ENCODE results near the gene FBF1. TPM values are rescaled to one million over a fixed set of nuclear protein-coding genes. Genes with fewer than 3 reads are reported as not detected.

The FBF1 gene
- total RNA-seq, 2 donors from 2014 or later, result 18.9 to 31.3 TPM

- WGBS, result 41% methylated on average over 14 of the region's 14 CpGs
- no peaks in the 10 kb centered on the region for H3K9me3 ChIP-seq
- no peak for TF ChIP-seq POLR2A (IDR thresholded peaks at IDR 0.05)
- TF ChIP-seq CTCF (IDR thresholded peaks at IDR 0.05), result no peak
- no peak for TF ChIP-seq POLR2AphosphoS5 (IDR thresholded peaks at IDR 0.05)
- no peaks in the 10 kb centered on the region for H3K36me3 ChIP-seq
- peak; percentile 50 for DNase-seq (ENCODE audit: low spot score)
- no peaks in the 10 kb centered on the region for H3K27me3 ChIP-seq (replicated peaks; ENCODE audit: insufficient read depth)
- intact Hi-C loops (cut with DNase I), result no loop called here
- H3K27ac ChIP-seq, result peak overlapping the region; percentile 59 to 64
- no peak overlapping the region for H3K4me3 ChIP-seq
- peaks cover 14% of the 10 kb centered on the region for H3K4me1 ChIP-seq (replicated peaks)
These were observed 31.6 kb downstream of the FBF1 start for GRCh38 chr17:75909051-75909811.

GRCh38 chr17:75908201-75908600 lies 32.6 kb downstream of the FBF1 start:
- H3K36me3 ChIP-seq, result no peaks in the 10 kb centered on the region
- DNase-seq (ENCODE audit: low spot score), result no peak
- H3K27me3 ChIP-seq (replicated peaks; ENCODE audit: insufficient read depth), result no peaks in the 10 kb centered on the region
- H3K9me3 ChIP-seq, result no peaks in the 10 kb centered on the region
- intact Hi-C loops (cut with DNase I), result no loop called here
- 67% methylated on average over 6 of the region's 6 CpGs for WGBS
- no peak overlapping the region for H3K4me3 ChIP-seq
- H3K27ac ChIP-seq, result no peak overlapping the region
- TF ChIP-seq CTCF (IDR thresholded peaks at IDR 0.05) (no peak), POLR2AphosphoS5 (IDR thresholded peaks at IDR 0.05) (no peak), POLR2A (IDR thresholded peaks at IDR 0.05) (no peak)
- peaks cover 17% of the 10 kb centered on the region for H3K4me1 ChIP-seq (replicated peaks)

- intact Hi-C loops (cut with DNase I), result no loop called here
- Histone ChIP-seq H3K4me1 (replicated peaks) (peaks cover 17% of the 10 kb centered on the region), H3K4me3 (no peak overlapping the region), H3K27me3 (replicated peaks; ENCODE audit: insufficient read depth) (no peaks in the 10 kb centered on the region), H3K9me3 (no peaks in the 10 kb centered on the region), H3K27ac (no peak overlapping the region), H3K36me3 (peaks cover 5 to 8% of the 10 kb centered on the region in 2 donors)
- WGBS, result 86% methylated on average over 10 of the region's 10 CpGs
- no peak for DNase-seq (ENCODE audit: low spot score)
- TF ChIP-seq CTCF (IDR thresholded peaks at IDR 0.05), result no peak
- no peak for TF ChIP-seq POLR2AphosphoS5 (IDR thresholded peaks at IDR 0.05)
- no peak for TF ChIP-seq POLR2A (IDR thresholded peaks at IDR 0.05)
These were observed 34.5 kb downstream of the FBF1 start for GRCh38 chr17:75906143-75906884.

GRCh38 chr17:75904749-75905521 lies 35.9 kb downstream of the FBF1 start, which contains the start of gene MRPL38:
Gene MRPL38, minus strand, starts transcription at chr17:75904884. Its CDS starts 9 bp downstream, at chr17:75904875.
- peaks cover 10% of the 10 kb centered on the region for H3K4me1 ChIP-seq (replicated peaks)
- H3K4me3 ChIP-seq, result peak within 1 kb of the TSS; percentile 70 to 80
- H3K27ac ChIP-seq, result peak within 1 kb of the TSS; percentile 80 to 93
- intact Hi-C loops (cut with DNase I), result loop anchor here (2.0 kb wide), 1 partner anchor 100 kb away; no protein-coding TSS in a partner anchor
- peaks cover 8 to 9% of the 10 kb centered on the region in 2 donors for H3K36me3 ChIP-seq
- no peaks in the 10 kb centered on the region for H3K27me3 ChIP-seq (replicated peaks; ENCODE audit: insufficient read depth)
- peak; percentile 94 for DNase-seq (ENCODE audit: low spot score)
- H3K9me3 ChIP-seq, result no peaks in the 10 kb centered on the region
- TF ChIP-seq POLR2A (IDR thresholded peaks at IDR 0.05), result peak; percentile 76
- peak; percentile 91 to 100 (median 100) for TF ChIP-seq CTCF (IDR thresholded peaks at IDR 0.05)
- peak; percentile 93 for TF ChIP-seq POLR2AphosphoS5 (IDR thresholded peaks at IDR 0.05)
- WGBS, result 2% methylated on average over 30 of the region's 69 CpGs
